Naive thymus-derived CD8-positive, alpha-beta T cell (primary cell): Measurements from ENCODE around the gene DUOX2. TPM values are rescaled to one million over a fixed set of nuclear protein-coding genes. Genes with fewer than 3 reads are reported as not detected.
"Not testable (repeated sequence)": the region's sequence is repeated elsewhere in the genome, so short reads cannot be mapped to it uniquely, and the experiment has no call there.

Experiments used
- ATAC-seq, 2 donors: fragments of 150-1000 bp; cut with Tn5 transposase in 1 of 2; sonication (Bioruptor Pico), chemical (Tn5 transposase) in 1 of 2; 1 replicate in 1 of 2; 2 replicates in 1 of 2; pipeline ENCODE4 v1.10.0; 2021; ENCODE audit warnings: mild to moderate bottlenecking in 2 of 2, moderate library complexity in 2 of 2
- POLR2A ChIA-PET: fragments of 350-600 bp; sonication (Branson Sonifier 250); formaldehyde crosslinking; loops from one replicate; lab custom pipeline; 2021; ENCODE audit warnings: antibody characterized with exemption; lab: Charles Lee
- DNase-seq, 10 donors: peaks; one replicate each; pipeline versions ENCODE4 v3.0.0 to v3.0.0-alpha.2; 2020 to 2022
- H3K27ac Mint-ChIP-seq, 10 donors: one replicate each; pipeline ENCODE4 v1.8.0; 2020 to 2022; ENCODE audit warnings: mild to moderate bottlenecking in 10 of 10, mixed read lengths in 10 of 10, moderate library complexity in 4 of 10, inconsistent platforms in 1 of 10
- H3K27me3 Mint-ChIP-seq, 5 donors: one replicate each; pipeline ENCODE4 v1.8.0; 2021 to 2022; ENCODE audit warnings: mixed read lengths in 5 of 5
- H3K36me3 Mint-ChIP-seq, 3 donors: one replicate each; pipeline ENCODE4 v1.8.0; 2020 to 2022; ENCODE audit warnings: mixed read lengths in 3 of 3, mild to moderate bottlenecking in 2 of 3, inconsistent platforms in 1 of 3
- H3K4me1 Mint-ChIP-seq, 4 donors: one replicate each; pipeline ENCODE4 v1.8.0; 2021 to 2022; ENCODE audit warnings: mixed read lengths in 4 of 4
- H3K4me3 Mint-ChIP-seq, 10 donors: one replicate each; pipeline ENCODE4 v1.8.0; 2020 to 2022; ENCODE audit warnings: mild to moderate bottlenecking in 10 of 10, mixed read lengths in 10 of 10, moderate library complexity in 6 of 10, inconsistent platforms in 1 of 10
- H3K9me3 Mint-ChIP-seq, 9 donors: one replicate each; pipeline ENCODE4 v1.8.0; 2020 to 2022; ENCODE audit warnings: mixed read lengths in 9 of 9, mild to moderate bottlenecking in 3 of 9, inconsistent platforms in 1 of 9, moderate library complexity in 1 of 9
- polyA plus RNA-seq, 3 donors: library from polyadenylated mRNA; unstranded; fragments of 300-500 nt; fragmentation: Illumina TruSeq; gene quantifications; one replicate each; pipeline ENCODE4 v1.2.3, GENCODE V29; 2021
- total RNA-seq, 8 experiments: library from RNA in 2 of 8; stranded (reverse) in 2 of 8; gene quantifications; one replicate each; pipeline ENCODE4 v1.2.3 and lab custom pipeline; 2021 to 2026

The DUOX2 gene
- total and polyA plus RNA-seq, 5 experiments from 2014 or later: not detected

DNA sequence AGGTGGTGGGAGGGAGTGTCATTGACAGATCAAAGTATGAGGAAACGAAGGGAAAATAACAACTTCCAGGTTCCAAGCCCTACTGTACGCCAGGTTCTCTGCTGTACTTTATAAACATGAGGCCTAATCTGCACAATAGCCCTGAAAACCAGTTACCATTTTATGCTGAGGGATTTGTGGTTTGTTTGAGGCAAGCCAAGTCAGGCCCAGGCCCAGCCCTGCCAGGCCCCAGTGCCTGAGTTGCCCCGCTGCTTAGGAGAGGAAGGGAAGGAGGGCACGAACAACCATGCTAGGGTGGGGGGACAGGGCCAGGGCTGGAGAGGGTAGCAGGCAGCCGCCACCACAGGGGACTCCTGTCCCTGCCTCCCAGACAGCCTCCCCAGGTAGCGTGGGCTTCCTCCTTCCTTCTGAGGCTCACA is 44.0 kb downstream of the DUOX2 start:
- ATAC-seq, H3K27me3 Mint-ChIP-seq, POLR2A ChIA-PET, H3K4me3 Mint-ChIP-seq, H3K9me3 Mint-ChIP-seq, H3K4me1 Mint-ChIP-seq, H3K27ac Mint-ChIP-seq, DNase-seq: not testable (repeated sequence)
- H3K36me3 Mint-ChIP-seq: peaks cover 4 to 28% (median 8%) of the 10 kb centered on the region in 3 donors

GRCh38 chr15:45064386-45064785 is 49.6 kb downstream of the DUOX2 start:
- ATAC-seq: no peak

GRCh38 chr15:45062301-45062700 is 51.7 kb downstream of the DUOX2 start:
- Mint-ChIP-seq H3K36me3 (peaks cover 10 to 26% (median 20%) of the 10 kb centered on the region in 3 donors), H3K9me3 (peaks cover 0 to 16% (median 2%) of the 10 kb centered on the region in 9 donors)
- ATAC-seq, POLR2A ChIA-PET, DNase-seq, H3K4me3 Mint-ChIP-seq, H3K27me3 Mint-ChIP-seq, H3K4me1 Mint-ChIP-seq, H3K27ac Mint-ChIP-seq: not testable (repeated sequence)

More at GRCh38 chr15:45064386-45064785, 49.6 kb downstream of the DUOX2 start:
- H3K27ac Mint-ChIP-seq: no peak overlapping the region
- peaks cover 0 to 7% (median 2%) of the 10 kb centered on the region in 4 donors for H3K4me1 Mint-ChIP-seq
- H3K27me3 Mint-ChIP-seq: no peaks in the 10 kb centered on the region
- H3K4me3 Mint-ChIP-seq: no peak overlapping the region
- H3K9me3 Mint-ChIP-seq: peaks cover 0 to 2% (median 0%) of the 10 kb centered on the region in 9 donors
- POLR2A ChIA-PET: no interaction called here
- H3K36me3 Mint-ChIP-seq: peaks cover 4 to 40% (median 12%) of the 10 kb centered on the region in 3 donors
- DNase-seq: no peak

DNA sequence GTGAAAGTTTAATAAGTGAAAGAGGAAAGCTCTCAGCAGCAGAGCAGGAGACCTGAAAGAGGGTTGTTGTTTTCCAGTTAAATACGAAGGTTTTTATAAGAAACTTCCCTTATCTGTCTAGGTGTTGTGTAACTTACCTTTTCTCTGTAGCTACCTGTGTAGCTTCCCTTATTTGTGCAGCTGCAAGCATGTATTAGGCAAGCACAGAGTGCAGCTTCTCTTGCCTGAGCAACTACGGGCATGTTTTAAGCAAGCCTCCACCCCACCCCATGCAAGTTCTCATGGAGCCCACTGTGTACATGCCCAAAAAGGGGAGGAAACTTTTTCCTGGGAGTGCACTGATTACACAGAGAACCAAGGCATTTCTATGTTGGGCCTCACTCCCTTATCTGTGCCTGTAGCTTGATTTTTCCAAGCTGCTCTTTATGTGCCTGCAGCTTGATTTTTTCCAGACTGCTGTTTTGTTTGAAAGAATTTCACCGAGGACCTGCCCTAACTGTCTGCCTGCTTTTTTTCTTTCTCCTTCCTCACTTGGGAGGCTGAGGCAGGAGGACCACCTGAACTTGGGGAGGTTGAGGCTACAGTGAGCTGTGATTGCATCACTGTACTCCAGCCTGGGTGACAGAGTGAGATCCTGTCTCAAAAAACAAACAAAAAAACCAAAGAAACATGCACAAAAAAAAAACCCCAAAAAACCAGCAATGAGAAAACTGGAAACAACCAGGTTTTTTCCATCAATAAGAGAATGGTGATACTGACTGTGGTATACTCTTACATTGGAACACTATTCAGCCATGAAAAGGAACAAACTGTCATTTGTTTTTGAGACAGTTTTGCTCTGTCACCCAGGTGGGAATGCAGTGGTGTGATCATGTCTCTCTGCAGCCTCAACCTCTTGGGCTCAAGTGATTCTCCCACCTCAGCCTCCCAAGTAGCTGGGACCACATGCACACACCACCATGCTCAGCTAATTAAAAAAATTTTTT is 55.0 kb downstream of the DUOX2 start:
- POLR2A ChIA-PET: not testable (repeated sequence)

GRCh38 chr15:45052676-45053075 is 61.3 kb downstream of the DUOX2 start:
- Mint-ChIP-seq H3K4me1 (peaks cover 0 to 12% (median 0%) of the 10 kb centered on the region in 4 donors), H3K36me3 (peaks cover 14 to 49% (median 38%) of the 10 kb centered on the region in 3 donors), H3K9me3 (peaks cover 0 to 34% (median 8%) of the 10 kb centered on the region in 9 donors)
- DNase-seq, H3K27me3 Mint-ChIP-seq, ATAC-seq, H3K4me3 Mint-ChIP-seq, H3K27ac Mint-ChIP-seq, POLR2A ChIA-PET: not testable (repeated sequence)

More for the DNA sequence above, 55.0 kb downstream of the DUOX2 start:
- not testable (repeated sequence) for H3K4me3 Mint-ChIP-seq, H3K27me3 Mint-ChIP-seq, H3K4me1 Mint-ChIP-seq, DNase-seq, H3K27ac Mint-ChIP-seq, ATAC-seq
- Mint-ChIP-seq H3K9me3 (peaks cover 0 to 16% (median 2%) of the 10 kb centered on the region in 9 donors), H3K36me3 (peaks cover 10 to 24% (median 17%) of the 10 kb centered on the region in 3 donors)

DNA sequence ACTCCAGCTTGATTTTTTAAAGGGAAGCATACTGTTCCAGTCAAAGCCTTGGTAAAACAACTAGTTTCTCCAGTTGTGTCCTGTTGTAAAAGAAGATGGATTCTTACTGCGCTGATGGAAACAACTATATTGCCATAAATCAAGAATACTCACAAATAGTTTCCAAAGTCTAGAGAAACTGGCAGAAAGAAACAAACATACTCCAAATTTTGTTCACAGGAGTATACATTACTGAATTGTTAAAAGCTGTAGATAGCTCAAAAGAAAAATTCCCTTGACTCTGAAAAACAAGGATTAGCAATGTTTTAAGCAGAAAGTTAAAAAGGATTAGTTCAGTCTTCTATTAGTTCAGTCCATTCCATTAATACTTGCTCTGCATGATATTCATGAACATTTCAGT is 63.4 kb downstream of the DUOX2 start:
- Mint-ChIP-seq H3K9me3 (peaks cover 0 to 34% (median 8%) of the 10 kb centered on the region in 9 donors), H3K36me3 (peaks cover 14 to 52% (median 47%) of the 10 kb centered on the region in 3 donors), H3K27me3 (no peaks in the 10 kb centered on the region), H3K4me3 (no peak overlapping the region), H3K4me1 (peaks cover 0 to 14% (median 0%) of the 10 kb centered on the region in 4 donors), H3K27ac (no peak overlapping the region)
- ATAC-seq (no peak), DNase-seq (no peak)
- POLR2A ChIA-PET: no interaction called here

DNA sequence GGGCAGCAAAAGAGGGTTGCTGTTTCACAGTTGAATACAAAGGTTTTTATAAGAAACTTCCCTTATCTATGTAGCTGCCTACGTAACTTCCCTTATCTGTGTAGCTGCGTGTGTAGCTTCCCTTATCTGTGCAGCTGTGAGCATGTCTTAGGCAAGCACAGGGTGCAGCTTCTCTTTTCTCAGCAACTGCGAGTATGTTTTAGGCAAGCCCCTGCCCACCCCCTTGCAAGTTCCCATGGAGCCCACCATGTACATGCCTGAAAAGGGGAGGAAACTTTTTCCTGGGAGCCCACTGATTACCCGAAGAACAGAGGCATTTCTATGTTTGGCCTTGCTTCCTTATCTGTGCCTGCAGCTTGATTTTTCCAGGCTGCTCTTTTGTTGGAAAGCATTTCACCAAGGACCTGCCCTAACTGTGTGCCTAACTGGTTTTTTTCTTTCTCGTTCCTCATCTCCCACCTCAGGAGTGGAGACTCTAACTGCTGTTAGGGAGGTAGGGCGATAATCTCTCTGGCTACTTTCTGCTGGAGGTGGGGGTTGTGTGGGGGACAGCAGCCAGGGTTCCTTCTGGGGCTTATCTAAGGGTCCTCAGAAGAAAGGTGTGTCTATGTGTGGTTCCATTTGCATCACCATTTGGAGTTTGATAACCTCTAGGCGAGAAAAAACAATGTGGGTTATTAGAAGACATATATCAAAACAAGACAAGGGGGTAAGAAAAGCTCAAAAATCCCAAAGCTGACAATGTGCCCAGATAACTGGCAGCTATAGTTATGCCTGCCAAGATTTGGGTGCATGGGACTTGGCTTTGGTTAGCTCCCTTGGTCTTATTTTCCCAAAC is 65.0 kb downstream of the DUOX2 start:
- Mint-ChIP-seq H3K27me3 (no peaks in the 10 kb centered on the region), H3K27ac (peak overlapping the region in 2 of 10 donors; percentile 67 to 74), H3K36me3 (peaks cover 14 to 53% (median 48%) of the 10 kb centered on the region in 3 donors), H3K4me3 (peak overlapping the region in 1 of 10 donors; percentile 68), H3K9me3 (peaks cover 0 to 34% (median 8%) of the 10 kb centered on the region in 9 donors), H3K4me1 (peaks cover 0 to 18% (median 0%) of the 10 kb centered on the region in 4 donors)
- ATAC-seq: peak in 1 of 2 donors; percentile 65
- POLR2A ChIA-PET: no interaction called here
- peak in 1 of 10 donors; percentile 5 for DNase-seq

GRCh38 chr15:45048449-45048793 is 65.6 kb downstream of the DUOX2 start:
- H3K36me3 Mint-ChIP-seq: peaks cover 14 to 53% (median 48%) of the 10 kb centered on the region in 3 donors
- peaks cover 0 to 18% (median 0%) of the 10 kb centered on the region in 4 donors for H3K4me1 Mint-ChIP-seq
- peak overlapping the region in 2 of 10 donors; percentile 67 to 74 for H3K27ac Mint-ChIP-seq
- H3K27me3 Mint-ChIP-seq, DNase-seq, POLR2A ChIA-PET: not testable (repeated sequence)
- ATAC-seq: peak in 1 of 2 donors; percentile 25
- H3K9me3 Mint-ChIP-seq: peaks cover 0 to 34% (median 8%) of the 10 kb centered on the region in 9 donors
- H3K4me3 Mint-ChIP-seq: peak overlapping the region in 1 of 10 donors; percentile 68

GRCh38 chr15:45044270-45044669 is 69.7 kb downstream of the DUOX2 start:
- DNase-seq, H3K9me3 Mint-ChIP-seq, H3K27me3 Mint-ChIP-seq, ATAC-seq, POLR2A ChIA-PET, H3K27ac Mint-ChIP-seq, H3K4me3 Mint-ChIP-seq: not testable (repeated sequence)
- Mint-ChIP-seq H3K36me3 (peaks cover 0 to 33% (median 17%) of the 10 kb centered on the region in 3 donors), H3K4me1 (peaks cover 0 to 18% (median 0%) of the 10 kb centered on the region in 4 donors)

- H3K27me3 Mint-ChIP-seq, H3K4me3 Mint-ChIP-seq, DNase-seq, POLR2A ChIA-PET, H3K9me3 Mint-ChIP-seq, H3K27ac Mint-ChIP-seq, ATAC-seq: not testable (repeated sequence)
- peaks cover 0 to 20% (median 4%) of the 10 kb centered on the region in 3 donors for H3K36me3 Mint-ChIP-seq
- H3K4me1 Mint-ChIP-seq: peaks cover 0 to 14% (median 0%) of the 10 kb centered on the region in 4 donors
Measured at GRCh38 chr15:45042859-45043258, 71.1 kb downstream of the DUOX2 start.
